SK-N-SH (cell line): ENCODE results near the gene MAST2. TPM values are rescaled to one million over a fixed set of nuclear protein-coding genes. Genes with fewer than 3 reads are reported as not detected.

Experiments
- CTCF ChIA-PET: fragments of 300-600, 350-600 bp; formaldehyde crosslinking; extraction: SDS; loops from one replicate; lab custom pipeline; 2021; lab: Yijun Ruan, JAX
- POLR2A ChIA-PET: fragments of 350-600 bp; sonication (Branson Sonifier 250); formaldehyde crosslinking; extraction: SDS; loops from one replicate; lab custom pipeline; 2020; ENCODE audit warnings: antibody characterized with exemption, inconsistent platforms; lab: Yijun Ruan, JAX
- DNase-seq: peaks from one replicate; pipeline ENCODE4 v3.0.0; 2012
- H2AFZ ChIP-seq: fragments of 200-600 bp; sonication (generic); 2 replicates; pipeline ENCODE4 v1.8.1; 2016; ENCODE audit warnings: antibody characterized with exemption, mild to moderate bottlenecking, low read depth
- H3F3A ChIP-seq: fragments of 200-600 bp; sonication (generic); replicated peaks from 2 replicates; pipeline ENCODE3; 2016; ENCODE audit warnings: antibody characterized with exemption, mild to moderate bottlenecking; ENCODE audit not compliant: insufficient read depth
- H3K27ac ChIP-seq, 2 experiments: fragments of 200-500 bp in 1 of 2; fragments of 200-600 bp in 1 of 2; sonication (Bioruptor generic) in 1 of 2; sonication (generic), shearing (Covaris generic) in 1 of 2; 2 replicates each; pipeline versions ENCODE4 v1.5.1 to v1.6.1; 2014 to 2016; ENCODE audit warnings: low read depth in 2 of 2, inconsistent platforms in 1 of 2, low read length in 1 of 2, mild to moderate bottlenecking in 1 of 2, mixed read lengths in 1 of 2
- H3K27me3 ChIP-seq: fragments of 200-600 bp; sonication (generic), shearing (Covaris generic); 2 replicates; pipeline ENCODE4 v1.6.1; 2016; ENCODE audit warnings: mixed run types; ENCODE audit not compliant: insufficient read depth
- H3K36me3 ChIP-seq, 2 experiments: fragments of 200-500 bp in 1 of 2; fragments of 200-600 bp in 1 of 2; sonication (Bioruptor generic) in 1 of 2; sonication (generic) in 1 of 2; replicated peaks in 1 of 2; 2 replicates each; pipeline versions ENCODE3 to v1.5.1; 2014 to 2016; ENCODE audit warnings: low read length in 1 of 2, mild to moderate bottlenecking in 1 of 2; ENCODE audit not compliant: insufficient read depth in 2 of 2, control insufficient read depth in 1 of 2
- H3K4me1 ChIP-seq, 2 experiments: fragments of 200-500 bp in 1 of 2; fragments of 200-600 bp in 1 of 2; sonication (Bioruptor generic) in 1 of 2; sonication (generic), shearing (Covaris generic) in 1 of 2; 2 replicates each; pipeline versions ENCODE4 v1.5.1 to v1.6.1; 2014 to 2016; ENCODE audit warnings: low read depth in 1 of 2, low read length in 1 of 2, mixed run types in 1 of 2; ENCODE audit not compliant: insufficient read depth in 2 of 2, control insufficient read depth in 1 of 2
- H3K4me2 ChIP-seq: fragments of 200-600 bp; sonication (generic), shearing (Covaris generic); 2 replicates; pipeline ENCODE4 v1.6.1; 2017; ENCODE audit warnings: mixed run types
- H3K4me3 ChIP-seq, 2 experiments: fragments of 200-500 bp in 1 of 2; fragments of 200-600 bp in 1 of 2; sonication (Bioruptor generic) in 1 of 2; sonication (generic), shearing (Covaris generic) in 1 of 2; 2 replicates each; pipeline versions ENCODE4 v1.5.1 to v1.8.1; 2014 to 2016; ENCODE audit warnings: low read depth in 2 of 2, inconsistent platforms in 1 of 2, low read length in 1 of 2, mild to moderate bottlenecking in 1 of 2, mixed read lengths in 1 of 2, moderate library complexity in 1 of 2
- H3K79me2 ChIP-seq: fragments of 200-600 bp; sonication (generic); 2 replicates; pipeline ENCODE4 v1.8.1; 2017; ENCODE audit warnings: mild to moderate bottlenecking; ENCODE audit not compliant: insufficient read depth
- H3K9ac ChIP-seq: fragments of 200-600 bp; sonication (generic); 2 replicates; pipeline ENCODE4 v1.6.1; 2017; ENCODE audit warnings: mixed run types
- H3K9me2 ChIP-seq: fragments of 200-600 bp; sonication (generic); 2 replicates; pipeline ENCODE4 v1.6.1; 2017; ENCODE audit warnings: mixed run types
- H3K9me3 ChIP-seq: fragments of 200-600 bp; sonication (generic); 2 replicates; pipeline ENCODE4 v1.6.1; 2017; ENCODE audit warnings: mixed run types, mild to moderate bottlenecking, moderate library complexity
- H4K20me1 ChIP-seq: fragments of 200-600 bp; sonication (generic); 2 replicates; pipeline ENCODE4 v1.6.1; 2017; ENCODE audit warnings: mild to moderate bottlenecking, mixed run types; ENCODE audit not compliant: insufficient read depth
- CHD2 ChIP-seq: fragments of 150-350 bp; IDR thresholded peaks from 2 replicates; pipeline ENCODE4 v1.6.1; 2018; ENCODE audit warnings: low read length; ENCODE audit not compliant: partially characterized antibody
- EP300 ChIP-seq, 2 experiments: IDR thresholded peaks; 2 replicates each; pipeline versions ENCODE4 v1.4.0 to v1.6.1; 2012; ENCODE audit warnings: borderline replicate concordance in 1 of 2, low read depth in 1 of 2, low read length in 1 of 2
- EZH2phosphoT487 ChIP-seq: fragments of 200-600 bp; sonication (generic); IDR thresholded peaks from 2 replicates; pipeline ENCODE4 v1.6.1; 2017; ENCODE audit warnings: low read depth, mixed run types, mild to moderate bottlenecking, antibody characterized with exemption, moderate library complexity, borderline replicate concordance
- FOXJ3 ChIP-seq: sonication (generic); formaldehyde crosslinking; IDR thresholded peaks from 2 replicates; pipeline ENCODE4 v1.5.1; 2020; ENCODE audit warnings: mild to moderate bottlenecking, missing genetic modification reagents
- GABPA ChIP-seq: IDR thresholded peaks from 2 replicates; pipeline ENCODE4 v1.4.0; 2012; ENCODE audit warnings: low read depth, mild to moderate bottlenecking
- IRF3 ChIP-seq: fragments of 150-350 bp; IDR thresholded peaks from 2 replicates; pipeline ENCODE4 v1.6.1; 2016; ENCODE audit warnings: mild to moderate bottlenecking, low read depth, low read length
- JUND ChIP-seq: IDR thresholded peaks from 2 replicates; pipeline ENCODE4 v1.4.0; 2012
- MEF2A ChIP-seq: IDR thresholded peaks from 2 replicates; pipeline ENCODE4 v1.4.0; 2012; ENCODE audit warnings: low read depth, borderline replicate concordance
- RAD21 ChIP-seq: IDR thresholded peaks from 2 replicates; pipeline ENCODE4 v1.6.1; 2012; ENCODE audit warnings: mild to moderate bottlenecking, low read length
- REST ChIP-seq: IDR thresholded peaks from 2 replicates; pipeline ENCODE4 v1.6.1; 2012; ENCODE audit warnings: mild to moderate bottlenecking, low read depth, low read length, moderate library complexity
- RFX5 ChIP-seq: IDR thresholded peaks from 2 replicates; pipeline ENCODE4 v1.6.1; 2012; ENCODE audit warnings: mild to moderate bottlenecking, improper control_type of control experiment, low read length
- RXRA ChIP-seq: IDR thresholded peaks from 2 replicates; pipeline ENCODE4 v1.4.0; 2012; ENCODE audit warnings: low read depth, mild to moderate bottlenecking, borderline replicate concordance
- SIN3A ChIP-seq: IDR thresholded peaks from 2 replicates; pipeline ENCODE4 v1.6.1; 2012; ENCODE audit warnings: low read depth, mild to moderate bottlenecking, low read length, moderate library complexity, borderline replicate concordance
- TEAD4 ChIP-seq: IDR thresholded peaks from 2 replicates; pipeline ENCODE4 v1.4.0; 2012; ENCODE audit warnings: mild to moderate bottlenecking, borderline replicate concordance; ENCODE audit not compliant: insufficient read depth
- YY1 ChIP-seq: IDR thresholded peaks from 2 replicates; pipeline ENCODE4 v1.4.0; 2012; ENCODE audit warnings: low read depth, mild to moderate bottlenecking
- ZBTB33 ChIP-seq: IDR thresholded peaks from 2 replicates; pipeline ENCODE4 v1.4.0; 2012; ENCODE audit warnings: low read depth, borderline replicate concordance
- WGBS: methylation state at CpG from one replicate; pipeline ENCODE4 v1.1.6; 2017; ENCODE audit warnings: low lambda C conversion rate; 5-methylcytosine and 5-hydroxymethylcytosine counted together
- polyA plus RNA-seq, 3 experiments: library from polyadenylated mRNA; depleted of rRNA; stranded (reverse); fragments of >200 nt; gene quantifications; 2 replicates each; pipeline ENCODE4 v1.2.3, GENCODE V29; 2012
- TF ChIP-seq, protein P1 (sequence below): IDR thresholded peaks from 2 replicates; pipeline ENCODE4 v1.4.0; 2012; ENCODE audit warnings: low read depth, borderline replicate concordance
- TF ChIP-seq, protein P2 (sequence below): IDR thresholded peaks from 2 replicates; pipeline ENCODE4; 2012

MAST2 gene
- polyA plus RNA-seq, 1 of the 3 experiments (the other 2 are of a cell fraction), result 53.4 TPM

- DNase-seq, result no peak
- H4K20me1 ChIP-seq, result no peaks in the 10 kb centered on the region
- no peak overlapping the region for H3K27ac ChIP-seq
- no peaks in the 10 kb centered on the region; a peak in 1 of 4 replicates for H3K4me1 ChIP-seq
- no peaks in the 10 kb centered on the region for H3K27me3 ChIP-seq
- H3F3A ChIP-seq, result peaks cover 4% of the 10 kb centered on the region
- no peak overlapping the region for H3K9ac ChIP-seq
- no peak overlapping the region for H2AFZ ChIP-seq
- H3K36me3 ChIP-seq, result peaks cover 4 to 17% of the 10 kb centered on the region in 2 experiments
- H3K9me3 ChIP-seq, result no peaks in the 10 kb centered on the region
- no peak overlapping the region for H3K4me3 ChIP-seq
- H3K4me2 ChIP-seq, result no peak overlapping the region
- TF ChIP-seq RXRA (no peak), GABPA (no peak), YY1 (no peak), IRF3 (no peak), REST (no peak), TEAD4 (no peak)
- ChIA-PET POLR2A (no interaction called here), CTCF (no interaction called here)
- peaks cover 16% of the 10 kb centered on the region; the same call in 1 of the 2 replicates for H3K79me2 ChIP-seq
- 95% methylated on average over 3 of the region's 3 CpGs for WGBS
- H3K9me2 ChIP-seq, result no peaks in the 10 kb centered on the region
Observed at GRCh38 chr1:45973121-45973520, 169.7 kb downstream of the MAST2 start.

- no peaks in the 10 kb centered on the region for H3K27me3 ChIP-seq
- H3K9me3 ChIP-seq, result no peaks in the 10 kb centered on the region
- H4K20me1 ChIP-seq, result no peaks in the 10 kb centered on the region
- no peak overlapping the region for H3K4me3 ChIP-seq
- no peak overlapping the region for H3K4me2 ChIP-seq
- no peak overlapping the region for H3K9ac ChIP-seq
- peaks cover 6% of the 10 kb centered on the region; the same call in 1 of the 2 replicates for H3K79me2 ChIP-seq
- H3K9me2 ChIP-seq, result no peaks in the 10 kb centered on the region
- WGBS, result 100% methylated on average over 1 of the region's 1 CpG
- CTCF ChIA-PET, result interaction anchor here (0.7 to 1.1 kb wide), 2 partner anchors 9 to 49 kb away, joined by 3 read pairs; no protein-coding TSS in a partner anchor
- H2AFZ ChIP-seq, result no peak overlapping the region
- peak overlapping the region in 1 of 2 experiments; percentile 30; a peak in 2 of 4 replicates for H3K27ac ChIP-seq
- no peaks in the 10 kb centered on the region for H3K4me1 ChIP-seq
- DNase-seq, result no peak
- H3F3A ChIP-seq, result peaks cover 3% of the 10 kb centered on the region
- POLR2A ChIA-PET, result no interaction called here
- peaks cover 4 to 17% of the 10 kb centered on the region in 2 experiments for H3K36me3 ChIP-seq
- TF ChIP-seq, protein P1, sequence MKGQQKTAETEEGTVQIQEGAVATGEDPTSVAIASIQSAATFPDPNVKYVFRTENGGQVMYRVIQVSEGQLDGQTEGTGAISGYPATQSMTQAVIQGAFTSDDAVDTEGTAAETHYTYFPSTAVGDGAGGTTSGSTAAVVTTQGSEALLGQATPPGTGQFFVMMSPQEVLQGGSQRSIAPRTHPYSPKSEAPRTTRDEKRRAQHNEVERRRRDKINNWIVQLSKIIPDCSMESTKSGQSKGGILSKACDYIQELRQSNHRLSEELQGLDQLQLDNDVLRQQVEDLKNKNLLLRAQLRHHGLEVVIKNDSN, result no peak
- TF ChIP-seq EZH2phosphoT487 (no peak), FOXJ3 (CRISPR knock-in tag) (no peak), EP300 (IDR thresholded peaks at IDR 0.05; ENCODE audit: borderline replicate concordance in 1 of 2, low read depth in 1 of 2, low read length in 1 of 2) (0 out of 4 replicates have a peak, but pooled peaks of 1 of the 2 experiments have one; percentile 30), TEAD4 (no peak), RAD21 (no peak), CHD2 (no peak), JUND (0 out of 2 replicates have a peak, but pooled peaks have one; percentile 36), RFX5 (no peak), MEF2A (no peak), ZBTB33 (no peak), SIN3A (no peak)
- TF ChIP-seq, protein P2, sequence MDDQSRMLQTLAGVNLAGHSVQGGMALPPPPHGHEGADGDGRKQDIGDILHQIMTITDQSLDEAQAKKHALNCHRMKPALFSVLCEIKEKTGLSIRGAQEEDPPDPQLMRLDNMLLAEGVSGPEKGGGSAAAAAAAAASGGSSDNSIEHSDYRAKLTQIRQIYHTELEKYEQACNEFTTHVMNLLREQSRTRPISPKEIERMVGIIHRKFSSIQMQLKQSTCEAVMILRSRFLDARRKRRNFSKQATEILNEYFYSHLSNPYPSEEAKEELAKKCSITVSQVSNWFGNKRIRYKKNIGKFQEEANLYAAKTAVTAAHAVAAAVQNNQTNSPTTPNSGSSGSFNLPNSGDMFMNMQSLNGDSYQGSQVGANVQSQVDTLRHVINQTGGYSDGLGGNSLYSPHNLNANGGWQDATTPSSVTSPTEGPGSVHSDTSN, result peak; percentile 72
Observed at GRCh38 chr1:45974541-45975269, 171.3 kb downstream of the MAST2 start.
